SH-SY5Y (cell line): ENCODE data around the gene GARIN5B.

Experiments
- GATA2 ChIP-seq: IDR thresholded peaks from 2 replicates; pipeline ENCODE4 v1.6.1; 2011; ENCODE audit warnings: mild to moderate bottlenecking, low read depth, low read length
- GATA3 ChIP-seq: IDR thresholded peaks from 2 replicates; pipeline ENCODE4 v1.6.1; 2011; ENCODE audit warnings: low read depth, mild to moderate bottlenecking, low read length, moderate library complexity

GRCh38 chr19:55352040-55352439, 11.0 kb downstream of the GARIN5B start:
- TF ChIP-seq GATA2: no peak
- TF ChIP-seq GATA3: no peak
